DMS153 treated with DMSO at 0.1 percent for 48 hours (cell line): ENCODE data around the gene LAYN.

Experiments used
- DNase-seq: peaks from one replicate; lab custom pipeline; 2025; ENCODE audit not compliant: unreplicated experiment; lab: John Stamatoyannopoulos, UW

The LAYN gene, protein sequence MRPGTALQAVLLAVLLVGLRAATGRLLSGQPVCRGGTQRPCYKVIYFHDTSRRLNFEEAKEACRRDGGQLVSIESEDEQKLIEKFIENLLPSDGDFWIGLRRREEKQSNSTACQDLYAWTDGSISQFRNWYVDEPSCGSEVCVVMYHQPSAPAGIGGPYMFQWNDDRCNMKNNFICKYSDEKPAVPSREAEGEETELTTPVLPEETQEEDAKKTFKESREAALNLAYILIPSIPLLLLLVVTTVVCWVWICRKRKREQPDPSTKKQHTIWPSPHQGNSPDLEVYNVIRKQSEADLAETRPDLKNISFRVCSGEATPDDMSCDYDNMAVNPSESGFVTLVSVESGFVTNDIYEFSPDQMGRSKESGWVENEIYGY

DNA sequence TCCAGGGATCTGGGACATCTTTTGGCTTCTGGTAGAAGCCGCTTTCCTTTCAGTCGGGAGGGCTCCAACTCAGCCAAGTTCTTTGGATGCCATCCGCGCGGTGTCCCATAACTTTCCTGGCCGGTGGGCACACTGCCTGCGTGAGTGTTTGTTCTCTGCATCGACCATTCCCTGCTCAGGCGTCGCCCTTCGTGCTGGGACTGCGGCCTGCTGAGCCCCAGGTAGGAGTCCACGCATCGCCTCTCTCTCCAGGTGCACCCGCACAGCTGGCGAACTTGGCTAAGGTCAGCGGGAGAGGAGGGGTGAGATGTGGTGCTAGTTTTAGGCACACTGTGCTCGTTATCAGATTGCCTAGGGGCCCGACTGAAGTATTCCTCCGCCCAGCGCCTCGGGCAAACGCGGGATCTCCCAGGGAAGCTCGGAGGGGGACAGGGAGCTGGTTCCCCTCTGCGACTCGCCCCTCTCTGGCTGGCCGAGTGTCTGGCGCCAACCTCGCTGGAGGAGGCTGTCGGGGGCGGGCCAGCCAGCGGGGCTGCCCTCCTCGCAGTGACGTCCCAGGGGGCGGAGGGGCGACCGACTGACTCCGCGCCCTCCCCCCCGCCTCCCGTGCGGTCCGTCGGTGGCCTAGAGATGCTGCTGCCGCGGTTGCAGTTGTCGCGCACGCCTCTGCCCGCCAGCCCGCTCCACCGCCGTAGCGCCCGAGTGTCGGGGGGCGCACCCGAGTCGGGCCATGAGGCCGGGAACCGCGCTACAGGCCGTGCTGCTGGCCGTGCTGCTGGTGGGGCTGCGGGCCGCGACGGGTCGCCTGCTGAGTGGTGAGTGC is at the start of gene LAYN:
TSS of gene LAYN (plus strand) at position 607 of the 823 bp plus-strand sequence. CDS start at position 731, 124 bp downstream.
- no peak for DNase-seq

DNA sequence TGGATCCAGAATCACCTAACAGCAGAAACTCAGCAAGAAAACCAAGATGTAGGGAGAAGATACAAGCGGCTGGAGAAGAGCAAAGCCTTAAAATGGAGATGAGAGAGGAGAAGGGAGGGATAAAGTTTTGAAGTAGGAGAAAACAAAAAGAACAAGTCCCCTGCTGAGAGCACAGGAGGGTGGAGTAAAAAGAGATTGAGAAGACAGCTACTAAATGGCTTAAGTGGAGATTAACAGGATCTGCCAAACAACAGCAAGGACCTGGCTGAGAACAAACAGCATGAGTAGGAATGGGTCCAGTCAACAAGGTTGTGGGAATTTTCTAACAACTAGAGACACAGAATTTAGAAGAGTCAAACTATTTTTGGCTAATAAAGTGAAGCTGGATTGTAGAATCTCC is 46.5 kb upstream of the LAYN start:
- no peak for DNase-seq

DNA sequence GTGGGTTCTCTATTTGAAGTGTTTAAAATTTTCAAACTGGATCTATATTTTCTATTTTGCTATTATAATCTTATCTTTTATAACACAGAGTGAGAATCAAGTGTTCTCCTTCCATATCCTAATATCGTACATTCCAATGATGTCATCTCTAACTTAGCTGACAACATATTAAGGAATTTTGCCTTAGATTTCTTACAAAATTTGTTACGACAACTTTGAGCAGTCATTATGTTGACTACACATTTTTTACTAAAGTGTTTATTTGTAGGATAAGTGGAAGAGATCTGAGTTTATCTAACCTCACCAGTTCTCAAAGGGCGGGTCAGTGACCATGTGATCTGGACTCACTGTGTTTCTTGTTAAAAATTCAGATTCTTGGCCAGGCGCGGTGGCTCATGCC is 41.0 kb upstream of the LAYN start:
- DNase-seq: no peak

DNA sequence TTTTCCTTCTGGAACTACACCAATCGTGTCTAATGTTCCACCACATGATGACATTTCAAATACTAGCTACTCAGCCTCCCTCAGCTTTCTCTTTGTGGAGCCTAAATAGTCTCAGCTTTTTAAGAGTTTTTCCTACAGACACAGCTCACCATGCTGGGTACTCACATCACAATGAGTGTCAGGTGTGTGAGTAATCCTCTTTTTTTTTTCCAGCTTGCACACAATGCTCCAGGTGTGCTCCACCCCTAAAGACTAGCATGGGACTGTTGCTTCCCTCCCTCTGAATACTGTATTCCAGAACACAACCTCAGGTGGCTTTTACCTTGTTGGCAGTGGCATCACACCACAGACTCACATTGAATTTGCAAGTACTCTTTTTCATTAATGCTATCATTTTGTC is 40.0 kb upstream of the LAYN start:
- no peak for DNase-seq

DNA sequence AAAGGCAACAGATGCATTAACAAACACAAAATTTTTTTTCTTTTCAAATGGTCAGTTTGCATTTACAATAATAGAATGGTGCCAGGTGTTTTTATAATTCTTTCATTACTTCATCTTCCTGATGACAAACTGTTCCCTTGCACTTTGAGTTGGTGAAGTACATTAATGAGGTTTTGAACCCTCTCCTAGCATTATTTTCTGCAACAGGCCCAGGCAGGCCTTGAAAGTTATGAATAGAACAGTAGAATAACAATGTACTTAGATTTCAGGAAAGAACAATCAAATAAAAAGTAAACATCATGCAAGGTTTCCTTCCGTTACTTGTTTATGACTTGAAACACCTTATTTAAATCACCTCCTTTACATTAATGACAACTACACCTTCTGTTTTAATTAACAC is 37.9 kb upstream of the LAYN start:
- DNase-seq: no peak

DNA sequence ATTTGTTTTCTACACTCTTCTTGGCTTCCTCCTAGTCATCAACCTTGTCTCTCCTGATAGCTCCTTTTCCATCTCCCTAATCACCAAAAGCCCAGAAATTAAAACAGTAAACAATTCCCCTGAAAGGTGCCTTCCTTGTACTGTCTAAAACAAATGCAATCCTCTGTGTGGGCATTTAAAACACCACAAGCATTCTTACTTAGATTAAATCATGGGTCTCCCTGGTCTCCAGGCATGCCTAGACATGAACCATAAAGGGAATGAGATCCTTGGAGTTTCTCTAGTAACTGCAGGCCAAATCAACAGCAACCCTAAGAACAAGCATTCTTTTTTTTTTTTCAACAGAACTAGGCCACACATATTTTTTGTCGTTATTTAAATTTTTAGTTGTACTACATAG is 30.2 kb upstream of the LAYN start:
- DNase-seq: no peak

DNA sequence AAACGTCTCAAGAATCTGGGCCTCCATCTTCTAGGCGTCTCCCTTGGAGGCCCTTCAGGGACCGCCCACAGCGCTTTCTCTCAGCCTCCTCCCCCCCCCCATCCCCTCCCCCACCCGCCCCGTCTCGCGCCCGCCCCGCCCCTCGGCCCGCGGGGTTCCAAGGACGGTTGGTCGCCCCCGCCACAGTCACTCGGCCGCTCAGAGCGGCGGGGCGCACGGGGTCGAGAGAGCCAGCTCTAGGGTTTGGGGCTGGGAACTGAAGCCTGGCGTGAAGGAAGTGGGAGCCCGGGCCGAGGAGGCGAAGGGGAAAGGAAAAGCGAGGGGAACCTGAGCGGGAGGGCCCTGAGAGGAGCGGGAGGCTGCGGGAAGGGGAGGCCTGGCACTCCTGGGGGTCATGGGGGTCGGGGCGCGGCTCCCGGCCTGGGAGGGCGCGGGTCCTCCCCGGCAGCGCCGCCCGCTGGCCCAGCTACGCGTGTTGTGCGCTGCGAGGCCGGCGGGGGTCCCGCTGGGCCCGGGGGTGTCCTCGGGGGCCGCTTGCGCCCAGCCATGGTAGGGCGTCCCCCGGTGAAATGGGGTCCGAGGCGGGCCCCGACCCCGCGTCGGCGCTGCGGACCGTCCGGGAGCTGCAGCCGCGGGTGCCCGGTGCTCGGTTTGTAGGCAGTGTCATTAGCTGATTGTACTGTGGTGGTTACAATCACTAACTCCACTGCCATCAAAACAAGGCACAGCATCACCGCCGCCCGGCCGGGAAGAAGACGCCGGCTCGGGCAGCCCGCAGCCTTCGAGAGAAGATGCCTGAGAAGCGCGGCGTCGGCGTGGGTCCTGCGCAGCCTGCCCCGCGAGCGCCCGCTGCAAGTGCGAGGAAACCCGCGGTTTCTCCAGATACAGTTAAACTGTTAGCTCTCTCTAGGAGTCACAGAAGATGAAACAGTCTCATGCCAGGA is 28.0 kb upstream of the LAYN start, which contains the start of gene BTG4:
TSS of gene BTG4 (minus strand) at position 91 of the 944 bp plus-strand sequence. CDS start 13,610 bp downstream, outside the sequence.
- DNase-seq: no peak

DNA sequence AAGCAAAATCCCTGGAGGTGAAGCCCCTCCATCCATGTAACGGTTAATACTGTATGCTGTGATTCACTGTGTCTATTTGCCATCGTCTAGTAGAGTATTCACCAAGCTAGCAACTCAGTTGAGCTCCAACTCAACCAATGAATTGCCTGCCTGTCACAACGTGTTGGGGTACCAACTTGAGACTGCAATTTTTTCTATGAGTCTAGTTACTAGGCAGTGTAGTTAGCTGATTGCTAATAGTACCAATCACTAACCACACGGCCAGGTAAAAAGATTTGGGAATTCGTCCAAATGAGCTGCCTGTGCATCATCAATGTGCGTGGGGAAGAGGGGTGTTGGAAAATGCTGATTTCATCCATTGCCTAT is 27.3 kb upstream of the LAYN start:
- DNase-seq: no peak

DNA sequence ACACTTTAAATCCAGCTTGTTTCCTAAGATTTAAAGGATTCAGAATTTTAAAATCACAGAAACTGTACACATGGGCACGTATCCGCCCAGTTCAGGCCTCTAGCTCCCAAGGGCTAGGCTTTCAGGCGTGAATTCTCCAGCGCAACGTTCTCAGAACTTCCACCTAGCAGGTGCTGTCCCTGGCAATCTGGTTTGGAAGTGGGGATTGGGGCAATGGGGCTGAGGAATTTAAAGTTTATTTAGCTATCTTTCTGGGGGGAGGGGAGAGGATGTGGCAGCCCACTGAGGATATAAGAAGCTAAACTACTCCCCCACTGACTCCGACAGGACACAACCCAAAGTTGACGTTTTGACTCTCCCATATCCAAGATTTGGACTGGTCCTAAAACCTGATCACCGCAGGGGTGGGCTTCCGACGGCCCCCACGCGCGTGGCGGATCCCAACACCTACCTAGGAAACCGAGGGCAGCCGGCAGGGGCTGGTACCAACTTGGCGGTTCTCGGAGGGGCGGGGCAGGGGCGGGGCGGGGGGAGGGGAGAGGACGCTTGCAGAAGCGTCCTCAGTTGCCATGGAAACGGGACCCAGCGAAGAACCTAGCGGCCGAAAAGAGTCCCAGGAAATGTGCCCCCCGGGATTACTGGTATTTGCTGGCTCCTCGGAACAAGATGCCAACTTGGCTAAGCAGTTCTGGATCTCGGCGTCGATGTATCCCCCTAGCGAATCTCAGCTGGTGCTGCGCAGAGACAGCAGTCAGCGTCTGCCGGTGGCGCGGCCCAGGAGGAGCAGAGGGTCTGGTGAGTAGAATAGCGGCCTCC is 26.1 kb upstream of the LAYN start, which contains the start of gene HOATZ:
TSS of gene HOATZ (plus strand) at position 563 of the 816 bp plus-strand sequence. CDS start at position 570, 7 bp downstream.
- no peak for DNase-seq

DNA sequence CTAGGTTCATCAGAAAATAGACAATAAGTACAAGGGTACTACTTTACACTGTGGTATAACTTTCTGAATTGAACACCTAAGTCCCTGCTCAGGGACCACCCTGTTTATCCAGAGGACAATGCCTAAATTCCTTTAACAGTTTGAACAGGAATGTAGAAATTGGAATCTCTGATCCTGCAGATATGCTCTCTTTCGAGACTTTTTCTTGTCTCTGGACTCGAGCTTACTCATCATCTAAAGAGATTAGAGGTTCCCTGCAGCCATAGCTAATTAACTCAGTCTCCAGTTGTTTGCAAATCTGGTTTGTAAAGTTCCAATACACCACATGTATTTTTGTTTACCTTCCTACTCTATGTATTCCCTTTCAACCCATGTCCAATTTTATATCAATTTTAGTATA is 24.9 kb upstream of the LAYN start:
- DNase-seq: no peak

DNA sequence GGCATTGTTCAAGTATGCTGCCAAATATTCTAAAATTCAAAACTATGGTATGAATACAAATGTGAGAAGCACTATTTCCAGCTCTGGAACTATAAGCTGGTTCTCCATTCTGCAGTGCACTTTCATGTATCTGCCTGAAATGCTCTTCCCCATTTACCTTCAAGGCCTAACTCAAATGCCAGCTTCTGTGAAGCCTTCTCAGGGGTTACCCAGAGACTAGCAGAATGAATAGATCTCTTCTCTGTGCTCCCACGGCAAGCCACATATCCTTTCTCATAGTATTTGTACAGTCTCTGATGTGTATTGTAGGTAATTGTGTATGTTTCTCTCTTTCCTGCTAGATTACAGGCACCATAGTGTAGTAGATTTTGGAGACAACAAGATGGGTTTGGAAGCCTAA is 21.9 kb upstream of the LAYN start:
- no peak for DNase-seq

DNA sequence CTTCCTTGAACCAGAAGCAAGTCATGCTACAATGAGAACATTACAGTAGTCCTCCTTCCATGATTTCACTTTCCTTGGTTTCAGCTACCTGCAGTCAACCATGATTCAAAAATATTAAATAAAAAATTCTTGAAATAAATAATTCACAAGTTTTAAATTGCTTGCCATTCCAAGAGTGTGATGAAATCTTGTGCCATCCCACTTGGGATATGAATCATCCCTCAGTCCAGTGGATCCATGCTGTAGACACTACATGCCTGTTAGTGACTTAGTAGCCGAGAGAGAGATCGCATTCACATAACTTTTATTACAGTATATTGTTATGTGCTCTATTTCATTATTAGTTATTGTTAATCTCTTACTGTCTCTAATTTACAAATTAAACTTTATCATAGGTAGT is 20.0 kb upstream of the LAYN start:
- no peak for DNase-seq

DNA sequence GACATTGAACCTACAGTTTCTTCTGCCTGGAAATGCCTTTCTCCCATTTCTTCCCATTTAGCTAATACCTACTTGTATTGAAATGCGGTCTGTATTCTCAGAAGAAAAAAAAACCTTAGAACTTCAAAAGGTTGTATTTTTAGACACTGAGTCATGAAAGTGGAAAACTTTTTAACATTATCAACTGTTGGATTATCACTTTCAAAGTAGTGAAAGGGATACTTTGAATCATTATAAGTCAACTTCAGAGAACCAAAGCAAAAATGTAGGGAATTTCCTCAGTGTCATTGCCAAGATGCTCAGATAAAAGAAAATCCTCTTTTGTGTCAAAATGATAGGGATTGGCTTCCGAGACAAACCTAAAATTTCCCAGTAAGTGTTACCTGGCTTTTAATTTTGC is 19.4 kb upstream of the LAYN start:
- DNase-seq: no peak

DNA sequence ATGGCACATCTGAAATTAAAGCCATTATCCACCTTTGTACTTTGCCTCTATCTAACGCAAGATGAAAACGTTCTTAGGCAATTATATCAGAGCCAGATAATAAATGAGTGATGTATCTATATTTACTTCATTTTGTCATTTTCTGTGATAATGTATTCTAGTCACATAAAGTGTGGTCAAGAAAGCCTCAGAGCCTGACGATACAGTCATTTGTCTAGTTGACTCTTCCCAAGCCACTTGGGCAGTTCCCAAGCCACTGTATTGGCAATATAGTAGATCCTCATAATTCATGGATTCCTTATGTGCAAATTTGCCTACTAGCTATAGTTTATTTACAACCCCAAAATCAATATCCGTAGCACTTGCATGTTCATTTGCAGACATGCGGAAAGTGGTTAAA is 18.1 kb upstream of the LAYN start:
- DNase-seq: no peak

DNA sequence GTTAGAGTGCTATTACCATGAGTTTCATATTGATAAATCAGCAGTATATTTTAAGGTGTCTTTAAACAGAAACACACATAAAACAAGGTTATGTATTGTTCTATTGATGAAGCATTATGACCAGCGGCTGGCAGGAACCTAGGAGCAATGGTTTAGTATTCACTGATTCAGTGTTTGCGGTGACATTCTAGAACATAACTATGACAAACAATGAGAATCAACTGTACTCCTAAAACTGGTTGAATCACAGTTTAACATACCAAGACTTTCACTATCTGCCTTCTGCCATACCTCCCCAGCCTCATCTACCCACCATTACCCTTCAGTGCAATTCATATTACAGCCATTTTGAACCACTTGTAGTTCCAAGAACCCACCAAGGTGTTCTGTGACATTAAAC is 17.2 kb upstream of the LAYN start:
- no peak for DNase-seq

DNA sequence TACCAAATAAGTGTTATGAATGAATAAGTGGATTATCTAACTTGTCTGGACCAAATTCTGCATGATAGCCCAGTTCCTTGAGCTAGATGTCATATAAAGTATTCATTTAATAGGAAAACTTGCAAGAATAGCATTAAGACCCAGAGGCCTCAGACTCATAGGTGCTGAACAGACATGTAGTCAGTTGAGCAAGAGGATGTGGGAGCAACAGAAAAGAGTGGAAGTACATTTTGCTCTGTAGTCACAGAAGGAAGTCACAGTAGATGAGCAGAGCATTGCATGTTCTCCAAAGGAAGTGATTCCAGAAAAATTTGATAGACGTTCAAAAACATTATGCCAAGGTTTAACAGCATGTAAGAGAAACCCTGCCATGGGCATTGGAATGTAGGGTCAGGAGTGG is 16.5 kb upstream of the LAYN start:
- DNase-seq: no peak

DNA sequence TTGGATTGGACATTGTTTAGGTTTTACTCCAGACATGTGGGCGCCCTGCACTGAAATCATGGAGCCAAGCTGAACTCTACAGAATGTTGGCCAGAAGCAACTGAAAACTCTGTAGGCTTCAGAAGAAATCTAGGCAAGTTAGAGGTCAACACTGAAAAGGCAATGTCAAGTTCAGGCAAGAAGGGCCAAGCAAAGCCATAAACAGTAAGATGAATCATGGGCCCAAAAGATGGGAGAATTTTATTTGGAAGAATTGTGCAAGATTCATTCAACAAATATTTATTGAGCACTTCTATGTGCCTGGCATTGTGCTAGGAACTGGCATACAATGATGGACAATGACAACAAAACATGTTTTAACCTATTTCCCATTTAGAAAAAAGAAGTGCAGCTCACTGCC is 15.1 kb upstream of the LAYN start:
- DNase-seq: no peak

DNA sequence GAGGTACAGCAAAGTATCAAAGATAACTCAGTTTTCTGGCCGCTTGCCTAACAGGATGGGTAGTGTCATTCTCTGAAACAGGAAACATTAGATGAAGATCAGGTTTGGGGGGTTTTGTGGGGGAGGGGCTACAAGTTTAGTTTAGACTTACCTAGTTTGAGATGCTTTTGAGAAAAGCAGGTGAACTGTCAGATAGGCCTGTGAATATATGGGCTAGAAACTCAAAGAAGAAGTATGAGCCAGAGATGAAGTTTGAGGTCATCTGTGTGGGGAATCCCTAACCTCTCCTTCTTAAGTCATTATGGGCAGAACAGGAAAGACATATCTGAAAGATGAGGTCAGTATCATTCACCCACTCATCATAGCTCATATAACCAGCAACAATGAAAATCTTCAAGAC is 14.0 kb upstream of the LAYN start:
- DNase-seq: no peak

DNA sequence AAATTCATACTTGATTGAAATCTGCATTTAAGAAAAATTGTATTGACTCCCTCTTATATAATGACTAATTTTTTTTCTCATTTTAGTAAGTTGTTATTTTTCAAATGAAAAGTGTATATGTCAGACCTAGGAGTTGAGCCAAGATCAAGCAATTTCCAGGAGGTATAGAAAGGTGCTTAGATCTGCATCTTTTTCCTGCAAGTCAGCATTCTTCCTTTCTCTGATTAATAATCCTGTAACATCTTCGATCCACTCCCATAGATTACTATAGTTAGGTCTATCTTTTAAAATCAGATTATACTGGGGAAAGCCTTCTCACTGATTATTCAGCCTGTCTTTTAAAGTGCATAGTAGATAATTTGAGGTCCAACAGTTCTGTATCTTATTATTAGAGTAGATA is 13.2 kb upstream of the LAYN start:
- DNase-seq: no peak

DNA sequence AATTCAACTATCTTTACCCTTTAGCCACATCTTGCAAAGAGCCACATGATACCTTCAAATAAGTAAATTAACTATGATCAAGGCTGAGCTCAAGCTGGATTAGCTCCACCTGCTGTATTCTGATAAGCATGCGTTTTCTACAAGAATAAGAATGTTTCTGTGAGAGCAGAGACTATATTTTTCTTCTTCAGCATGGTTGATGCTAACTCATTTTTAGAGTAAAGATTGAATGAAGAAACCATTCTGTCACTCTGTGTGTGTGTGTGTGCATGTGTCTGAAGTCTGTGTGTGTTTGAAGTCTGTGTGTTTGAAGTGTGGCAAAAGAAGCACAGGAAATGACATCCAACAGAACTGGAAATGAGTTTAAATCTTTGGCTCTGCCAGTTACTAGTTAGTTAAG is 12.0 kb upstream of the LAYN start:
- no peak for DNase-seq
